AG04449 (cell line): Measurements from ENCODE around the gene IP6K3.

Experiments used
- CTCF ChIA-PET: fragments of 350-600 bp; formaldehyde crosslinking; extraction: SDS; loops from one replicate; lab custom pipeline; 2021; ENCODE audit warnings: antibody characterized with exemption; lab: Yijun Ruan, JAX
- POLR2A ChIA-PET: fragments of 400-600, 350-600 bp; formaldehyde crosslinking; extraction: SDS; loops from one replicate; lab custom pipeline; 2020; ENCODE audit warnings: antibody characterized with exemption, inconsistent platforms; lab: Yijun Ruan, JAX
- DNase-seq: peaks from one replicate; pipeline ENCODE4 v3.0.0-alpha.2; 2010; ENCODE audit warnings: low read depth, low spot score
- H3K4me3 ChIP-seq: 2 replicates; pipeline ENCODE4 v1.5.1; 2011; ENCODE audit warnings: low read depth, mild to moderate bottlenecking, control low read depth, low read length
- TF ChIP-seq, protein P1 (sequence below): IDR thresholded peaks from one replicate; pipeline ENCODE4 v1.5.1; 2011; ENCODE audit warnings: mild to moderate bottlenecking, moderate library complexity, low read length, control low read depth, inconsistent platforms; ENCODE audit not compliant: insufficient read depth; ENCODE audit errors: missing control alignments

The IP6K3 gene

DNA sequence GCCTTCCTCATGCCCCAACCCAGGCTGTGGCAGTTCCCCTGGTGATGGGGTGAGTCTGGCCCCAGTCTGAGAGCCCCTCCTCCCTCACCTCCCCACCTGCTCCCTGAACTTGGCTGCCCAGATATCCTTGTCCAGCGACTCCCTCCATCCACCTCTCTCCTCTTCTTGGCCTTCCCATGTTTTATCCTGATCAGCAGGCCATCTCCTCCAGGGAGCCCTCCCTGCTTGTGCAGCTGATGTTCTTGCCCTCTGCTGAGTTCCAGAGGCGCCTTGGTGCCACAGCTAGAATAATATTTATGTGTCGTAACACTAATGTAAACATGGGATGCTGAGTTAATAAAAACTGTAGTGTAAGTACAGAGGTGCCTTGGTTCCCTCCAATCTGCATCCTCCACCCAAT lies 10.4 kb upstream of the IP6K3 start:
- ChIA-PET POLR2A (no interaction called here), CTCF (interaction anchor here (0.8 to 23.3 kb wide), 4 partner anchors 5 to 167 kb away, joined by 3 to 584 read pairs (median 294); partner anchors contain the start of gene IP6K3)
- TF ChIP-seq, protein P1, sequence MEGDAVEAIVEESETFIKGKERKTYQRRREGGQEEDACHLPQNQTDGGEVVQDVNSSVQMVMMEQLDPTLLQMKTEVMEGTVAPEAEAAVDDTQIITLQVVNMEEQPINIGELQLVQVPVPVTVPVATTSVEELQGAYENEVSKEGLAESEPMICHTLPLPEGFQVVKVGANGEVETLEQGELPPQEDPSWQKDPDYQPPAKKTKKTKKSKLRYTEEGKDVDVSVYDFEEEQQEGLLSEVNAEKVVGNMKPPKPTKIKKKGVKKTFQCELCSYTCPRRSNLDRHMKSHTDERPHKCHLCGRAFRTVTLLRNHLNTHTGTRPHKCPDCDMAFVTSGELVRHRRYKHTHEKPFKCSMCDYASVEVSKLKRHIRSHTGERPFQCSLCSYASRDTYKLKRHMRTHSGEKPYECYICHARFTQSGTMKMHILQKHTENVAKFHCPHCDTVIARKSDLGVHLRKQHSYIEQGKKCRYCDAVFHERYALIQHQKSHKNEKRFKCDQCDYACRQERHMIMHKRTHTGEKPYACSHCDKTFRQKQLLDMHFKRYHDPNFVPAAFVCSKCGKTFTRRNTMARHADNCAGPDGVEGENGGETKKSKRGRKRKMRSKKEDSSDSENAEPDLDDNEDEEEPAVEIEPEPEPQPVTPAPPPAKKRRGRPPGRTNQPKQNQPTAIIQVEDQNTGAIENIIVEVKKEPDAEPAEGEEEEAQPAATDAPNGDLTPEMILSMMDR: no peak
- DNase-seq: no peak
- H3K4me3 ChIP-seq: no peak overlapping the region

DNA sequence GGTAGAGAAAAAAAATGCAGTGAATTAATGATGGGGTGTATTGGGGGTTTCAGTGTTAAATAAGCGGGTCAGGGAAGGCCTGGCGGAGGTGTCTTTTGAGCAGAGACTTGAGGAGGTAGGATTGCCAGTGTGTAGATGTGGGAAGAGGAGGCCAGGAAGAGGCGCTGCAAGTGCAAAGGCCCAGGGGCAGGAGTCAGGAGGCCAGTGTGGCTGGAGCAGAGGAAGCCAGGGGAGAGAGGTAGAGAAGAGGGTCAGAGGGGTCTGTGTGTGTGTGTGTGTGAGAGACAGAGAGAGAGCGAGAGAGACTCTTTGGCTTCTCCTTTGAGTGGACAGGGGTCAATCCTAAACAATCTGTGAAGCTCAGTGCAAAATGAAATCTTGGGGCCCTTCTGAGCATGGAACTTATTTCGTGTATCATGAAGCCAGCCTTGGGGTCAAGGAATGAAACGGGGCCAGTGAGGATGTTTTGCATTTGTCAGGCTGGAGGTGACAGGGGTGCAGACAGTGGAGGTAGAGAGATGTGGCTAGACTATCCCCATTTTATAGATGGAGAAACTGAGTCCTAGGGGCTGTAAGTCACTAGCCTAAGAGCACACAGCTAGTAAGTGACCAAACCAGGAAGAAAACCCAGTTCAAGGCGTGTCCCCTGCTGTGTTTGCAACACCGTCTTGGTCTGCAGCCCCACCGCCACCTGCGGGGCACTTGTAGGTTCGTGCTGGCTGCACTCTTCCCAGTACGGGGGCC lies 9.7 kb upstream of the IP6K3 start:
- ChIA-PET CTCF (interaction anchor here (21.8 to 23.3 kb wide), 2 partner anchors 6 to 9 kb away, joined by 584 read pairs; partner anchors contain the start of gene IP6K3), POLR2A (no interaction called here)
- DNase-seq: no peak
- TF ChIP-seq, protein P1: no peak
- no peak overlapping the region for H3K4me3 ChIP-seq

DNA sequence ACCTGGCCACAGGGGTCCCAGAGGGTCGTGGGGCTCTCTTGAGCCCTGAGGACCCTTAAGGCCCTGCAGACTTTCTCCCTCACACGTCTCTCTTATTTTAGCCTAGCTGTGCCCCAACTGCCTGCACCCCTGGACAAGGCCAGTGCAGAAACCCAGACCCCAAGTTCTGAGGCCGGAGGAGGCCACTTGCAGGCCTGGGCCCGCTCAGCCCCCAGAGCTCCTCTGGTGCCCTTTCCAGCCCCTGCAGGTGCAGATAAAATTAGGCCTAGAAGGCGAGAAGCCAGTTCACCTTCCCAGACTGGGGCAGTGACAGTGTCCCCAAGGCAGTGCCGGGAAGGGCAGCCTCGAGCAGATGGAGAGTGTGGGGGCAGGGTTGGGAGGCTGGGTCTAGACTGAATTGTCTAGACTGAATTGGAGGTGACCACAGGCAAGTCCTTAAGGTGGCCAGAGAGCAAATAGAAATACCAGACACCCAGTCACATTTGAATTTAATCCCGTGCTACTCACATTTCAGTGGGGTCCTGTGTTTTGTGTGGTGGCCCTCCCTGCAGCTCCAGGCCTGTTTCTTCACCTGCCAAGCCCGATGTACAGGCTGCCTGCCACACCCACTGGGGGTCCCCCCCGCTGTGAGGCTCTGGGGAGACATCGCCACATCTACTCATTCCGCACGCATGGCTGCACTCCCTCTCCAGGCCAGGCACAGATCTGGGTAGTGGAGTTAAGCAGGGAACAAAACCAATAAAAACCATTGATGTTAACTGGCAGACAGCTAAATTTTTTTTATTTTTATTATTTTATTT lies 8.6 kb upstream of the IP6K3 start:
- TF ChIP-seq, protein P1: no peak
- H3K4me3 ChIP-seq: no peak overlapping the region
- DNase-seq: no peak
- ChIA-PET CTCF (interaction anchor here (1.7 to 23.3 kb wide), 3 partner anchors 7 to 44 kb away, joined by 8 to 584 read pairs (median 584); partner anchors contain the start of genes IP6K3 and UQCC2), POLR2A (interaction anchor here (0.6 kb wide), 1 partner anchor 16 kb away, joined by 3 read pairs; no protein-coding TSS in a partner anchor)

DNA sequence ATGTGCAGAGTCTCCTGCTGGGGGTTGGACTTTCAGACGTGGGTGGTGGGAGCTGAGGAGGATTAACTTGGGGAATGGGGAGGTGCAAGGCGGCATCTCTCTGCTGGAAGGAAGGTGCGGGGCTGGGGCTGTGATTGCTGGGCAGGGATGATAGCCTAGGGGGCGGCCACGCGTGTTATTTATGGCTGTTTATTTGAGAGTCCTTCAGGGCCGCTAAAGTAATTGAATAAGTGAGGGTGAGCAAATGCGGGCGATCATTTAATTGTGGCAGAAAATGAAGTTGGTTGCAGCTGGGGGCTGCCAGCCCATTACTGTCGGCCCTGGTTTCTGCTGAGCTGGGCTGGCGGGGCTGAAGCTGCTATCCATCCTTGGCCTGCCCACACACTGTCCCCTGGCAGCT lies 7.5 kb upstream of the IP6K3 start:
- no peak overlapping the region for H3K4me3 ChIP-seq
- ChIA-PET CTCF (interaction anchor here (1.7 to 23.3 kb wide), 3 partner anchors 7 to 43 kb away, joined by 8 to 584 read pairs (median 584); partner anchors contain the start of genes IP6K3 and UQCC2), POLR2A (no interaction called here)
- TF ChIP-seq, protein P1: no peak
- no peak for DNase-seq

DNA sequence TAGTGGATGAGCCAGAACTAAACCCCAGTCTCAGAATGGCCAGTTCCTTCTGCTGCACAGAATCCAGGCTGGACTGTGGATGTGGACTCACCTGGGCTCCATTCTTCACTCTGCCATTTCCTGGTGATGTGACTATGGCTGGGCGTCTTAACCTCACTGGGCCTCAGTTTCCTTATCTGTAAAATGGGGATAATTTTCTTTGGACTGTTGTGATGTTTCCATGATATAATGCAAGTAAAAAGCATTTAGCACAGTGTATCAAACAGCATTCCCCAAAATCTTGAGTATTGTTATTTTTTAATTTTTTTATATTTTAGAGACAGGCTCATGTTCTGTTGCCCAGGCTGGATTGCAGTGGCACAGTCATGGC lies 5.9 kb upstream of the IP6K3 start:
- ChIA-PET CTCF (interaction anchor here (1.0 to 23.3 kb wide), 4 partner anchors 5 to 275 kb away, joined by 4 to 584 read pairs (median 294); partner anchors contain the start of gene IP6K3), POLR2A (no interaction called here)
- TF ChIP-seq, protein P1: no peak
- no peak overlapping the region for H3K4me3 ChIP-seq
- DNase-seq: no peak
